Naive B cell (primary cell): ENCODE measurements around the gene IKZF3. TPM values are rescaled to one million over a fixed set of nuclear protein-coding genes. Genes with fewer than 3 reads are reported as not detected.
A peak's percentile ranks its signal among the peaks of the same experiment; 100 is the strongest.
"Not testable (repeated sequence)": the region's sequence is repeated elsewhere in the genome, so short reads cannot be mapped to it uniquely, and the experiment has no call there.

Source experiments
- ATAC-seq, 2 donors: fragments of 150-1000 bp; cut with Tn5 transposase; 2 replicates each; pipeline ENCODE4 v1.10.0; 2021; ENCODE audit warnings: low read depth in 2 of 2, mild to moderate bottlenecking in 2 of 2, moderate library complexity in 2 of 2
- DNase-seq: peaks from one replicate; pipeline ENCODE4 v3.0.0; 2022
- H3K27ac Mint-ChIP-seq, 6 donors: one replicate each; pipeline ENCODE4 v1.8.0; 2020 to 2022; ENCODE audit warnings: mild to moderate bottlenecking in 6 of 6, mixed read lengths in 6 of 6, moderate library complexity in 5 of 6, inconsistent platforms in 2 of 6
- H3K27me3 Mint-ChIP-seq, 3 donors: one replicate each; pipeline ENCODE4 v1.8.0; 2021 to 2022; ENCODE audit warnings: mixed read lengths in 3 of 3, mild to moderate bottlenecking in 1 of 3
- H3K36me3 Mint-ChIP-seq, 2 donors: one replicate each; pipeline ENCODE4 v1.8.0; 2020 to 2022; ENCODE audit warnings: mixed read lengths in 2 of 2, inconsistent platforms in 1 of 2, mild to moderate bottlenecking in 1 of 2
- H3K4me1 Mint-ChIP-seq, 3 donors: one replicate each; pipeline ENCODE4 v1.8.0; 2020 to 2022; ENCODE audit warnings: mixed read lengths in 3 of 3, inconsistent platforms in 1 of 3, mild to moderate bottlenecking in 1 of 3, moderate library complexity in 1 of 3
- H3K4me3 Mint-ChIP-seq, 8 donors: one replicate each; pipeline ENCODE4 v1.8.0; 2020 to 2022; ENCODE audit warnings: mild to moderate bottlenecking in 8 of 8, mixed read lengths in 8 of 8, moderate library complexity in 8 of 8, inconsistent platforms in 2 of 8
- H3K9me3 Mint-ChIP-seq, 7 donors: one replicate each; pipeline ENCODE4 v1.8.0; 2020 to 2022; ENCODE audit warnings: mixed read lengths in 7 of 7, mild to moderate bottlenecking in 5 of 7, inconsistent platforms in 2 of 7, moderate library complexity in 1 of 7
- polyA plus RNA-seq, 6 donors: library from polyadenylated mRNA; unstranded; fragments of 300-500 nt; fragmentation: Illumina TruSeq; gene quantifications; one replicate each; pipeline ENCODE4 v1.2.3, GENCODE V29; 2021; ENCODE audit warnings: low read depth in 6 of 6

The IKZF3 gene
- polyA plus RNA-seq, 6 donors from 2014 or later, result 0.75 to 127 (median 39.8) TPM

GRCh38 chr17:39716073-39716818, 147.9 kb downstream of the IKZF3 start:
- Mint-ChIP-seq H3K9me3 (no peaks in the 10 kb centered on the region), H3K4me3 (no peak overlapping the region), H3K36me3 (no peaks in the 10 kb centered on the region), H3K4me1 (peaks cover 0 to 6% (median 4%) of the 10 kb centered on the region in 3 donors), H3K27ac (no peak overlapping the region), H3K27me3 (no peaks in the 10 kb centered on the region)
- no peak for ATAC-seq
- no peak for DNase-seq

- Mint-ChIP-seq H3K36me3 (no peaks in the 10 kb centered on the region), H3K27ac (no peak overlapping the region), H3K4me3 (no peak overlapping the region), H3K9me3 (no peaks in the 10 kb centered on the region), H3K27me3 (no peaks in the 10 kb centered on the region), H3K4me1 (peaks cover 0 to 6% (median 4%) of the 10 kb centered on the region in 3 donors)
- ATAC-seq (no peak), DNase-seq (no peak)
Measured at GRCh38 chr17:39715375-39716072, 148.6 kb downstream of the IKZF3 start.

DNA sequence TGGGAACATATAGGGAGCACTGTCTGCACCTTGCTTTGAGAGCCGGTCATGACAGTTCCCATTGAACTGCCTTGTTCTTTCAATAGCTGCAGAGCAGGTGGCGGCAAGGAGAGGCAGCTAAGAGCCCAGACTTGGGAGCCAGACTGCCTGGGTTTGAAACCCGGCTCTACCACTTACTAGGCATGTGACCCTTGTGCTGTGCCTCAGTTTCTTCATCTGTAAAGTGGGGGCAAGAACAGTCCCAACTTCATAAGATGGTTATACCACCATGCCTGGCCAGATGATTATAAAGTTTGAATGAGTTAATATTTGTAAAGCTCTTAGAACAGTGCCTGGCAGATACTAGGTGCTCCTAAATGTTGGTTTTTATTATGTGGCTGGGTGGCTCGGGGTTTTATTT, 149.9 kb downstream of the IKZF3 start:
- Mint-ChIP-seq H3K36me3 (no peaks in the 10 kb centered on the region), H3K4me3 (no peak overlapping the region), H3K27ac (no peak overlapping the region), H3K9me3 (no peaks in the 10 kb centered on the region), H3K4me1 (peaks cover under 1 to 6% (median under 1%) of the 10 kb centered on the region in 3 donors), H3K27me3 (no peaks in the 10 kb centered on the region)
- ATAC-seq, result no peak
- DNase-seq, result no peak

DNA sequence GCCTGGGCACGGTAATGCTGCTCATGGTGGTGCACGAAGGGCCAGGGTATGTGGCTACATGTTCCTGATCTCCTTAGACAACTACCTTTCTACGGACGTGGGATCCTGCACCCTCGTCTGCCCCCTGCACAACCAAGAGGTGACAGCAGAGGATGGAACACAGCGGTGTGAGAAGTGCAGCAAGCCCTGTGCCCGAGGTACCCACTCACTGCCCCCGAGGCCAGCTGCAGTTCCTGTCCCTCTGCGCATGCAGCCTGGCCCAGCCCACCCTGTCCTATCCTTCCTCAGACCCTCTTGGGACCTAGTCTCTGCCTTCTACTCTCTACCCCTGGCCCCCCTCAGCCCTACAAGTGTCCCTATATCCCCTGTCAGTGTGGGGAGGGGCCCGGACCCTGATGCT, 152.3 kb downstream of the IKZF3 start:
- Mint-ChIP-seq H3K27ac (no peak overlapping the region), H3K4me3 (no peak overlapping the region), H3K36me3 (no peaks in the 10 kb centered on the region), H3K4me1 (peaks cover 13 to 15% (median 14%) of the 10 kb centered on the region in 3 donors), H3K27me3 (no peaks in the 10 kb centered on the region), H3K9me3 (no peaks in the 10 kb centered on the region)
- DNase-seq (no peak), ATAC-seq (no peak)

GRCh38 chr17:39711071-39711470, 153.0 kb downstream of the IKZF3 start:
- not testable (repeated sequence) for H3K27me3 Mint-ChIP-seq, DNase-seq, H3K36me3 Mint-ChIP-seq, H3K4me3 Mint-ChIP-seq, ATAC-seq, H3K9me3 Mint-ChIP-seq, H3K27ac Mint-ChIP-seq
- H3K4me1 Mint-ChIP-seq, result peaks cover 15 to 16% (median 16%) of the 10 kb centered on the region in 3 donors

- no peaks in the 10 kb centered on the region for H3K36me3 Mint-ChIP-seq
- no peak for DNase-seq
- ATAC-seq, result no peak
- no peak overlapping the region for H3K4me3 Mint-ChIP-seq
- peaks cover 15 to 16% (median 16%) of the 10 kb centered on the region in 3 donors for H3K4me1 Mint-ChIP-seq
- peak overlapping the region in 1 of 6 donors; percentile 74 for H3K27ac Mint-ChIP-seq
- no peaks in the 10 kb centered on the region for H3K27me3 Mint-ChIP-seq
- H3K9me3 Mint-ChIP-seq, result no peaks in the 10 kb centered on the region
Measured at GRCh38 chr17:39709998-39710964, 153.8 kb downstream of the IKZF3 start.

DNA sequence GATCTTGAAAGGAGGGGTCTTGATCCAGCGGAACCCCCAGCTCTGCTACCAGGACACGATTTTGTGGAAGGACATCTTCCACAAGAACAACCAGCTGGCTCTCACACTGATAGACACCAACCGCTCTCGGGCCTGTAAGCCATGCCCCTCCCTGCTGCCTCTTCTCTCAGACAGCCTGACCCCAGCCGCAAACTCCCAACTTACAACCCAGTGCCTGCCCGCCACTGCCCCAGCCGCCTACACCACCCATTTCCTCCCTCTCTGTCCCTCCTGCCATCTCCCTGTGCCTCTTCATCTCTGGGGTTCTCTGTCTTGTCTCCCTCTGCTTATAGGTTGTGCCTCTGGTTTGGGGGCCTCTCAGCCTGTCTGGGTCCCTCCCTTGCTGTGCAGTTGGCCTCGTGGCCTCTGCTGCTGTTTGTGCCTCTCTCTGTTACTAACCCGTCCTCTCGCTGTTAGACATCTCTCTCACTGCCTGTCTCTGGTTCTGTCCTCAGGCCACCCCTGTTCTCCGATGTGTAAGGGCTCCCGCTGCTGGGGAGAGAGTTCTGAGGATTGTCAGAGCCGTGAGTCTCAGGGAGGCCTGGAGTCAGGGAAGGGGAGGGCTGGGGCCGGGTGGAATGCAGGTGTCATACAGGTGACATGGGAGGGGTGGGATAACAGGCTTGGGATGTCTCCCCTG, 154.7 kb downstream of the IKZF3 start:
- ATAC-seq, result no peak

More for the DNA sequence above, 154.7 kb downstream of the IKZF3 start:
- Mint-ChIP-seq H3K9me3 (no peaks in the 10 kb centered on the region), H3K4me3 (peak overlapping the region in 2 of 8 donors; percentile 2 to 57), H3K36me3 (no peaks in the 10 kb centered on the region), H3K4me1 (peaks cover 15 to 16% (median 16%) of the 10 kb centered on the region in 3 donors), H3K27me3 (no peaks in the 10 kb centered on the region), H3K27ac (peak overlapping the region in 1 of 6 donors; percentile 74)
- no peak for DNase-seq

Other genes starting within 250 kb of the IKZF3 start
- gene PPP1R1B, start 237.4 kb downstream of the IKZF3 start, polyA plus RNA-seq, result under 1 TPM in 1 of 6 donors, not detected in 5; 0.12 TPM
- gene STARD3, start 227.2 kb downstream of the IKZF3 start, polyA plus RNA-seq, result 10 to 100 TPM; 30.7 to 53.7 (median 42.0) TPM
- gene TCAP, start 199.0 kb downstream of the IKZF3 start, polyA plus RNA-seq, result under 1 TPM in 3 of 6 donors, not detected in 3; 0.12 to 0.25 (median 0.24) TPM
- not detected for gene PNMT, start 195.9 kb downstream of the IKZF3 start, polyA plus RNA-seq
- 10 to 100 TPM in 2 of 6 donors, 1 to 10 TPM in 4; 7.2 to 18.2 (median 9.1) TPM for gene PGAP3, start 176.3 kb downstream of the IKZF3 start, polyA plus RNA-seq
- 1 to 10 TPM in 3 of 6 donors, under 1 TPM in 3; 0.20 to 3.0 (median 1.1) TPM for gene ERBB2, start 164.2 kb downstream of the IKZF3 start, polyA plus RNA-seq
- 100 to 1,000 TPM in 5 of 6 donors, 10 to 100 TPM in 1; 99.3 to 135 (median 123) TPM for gene MIEN1, start 133.8 kb downstream of the IKZF3 start, polyA plus RNA-seq
- under 1 TPM in 3 of 6 donors, not detected in 3; 0.23 to 0.65 (median 0.29) TPM for gene GRB7, start 126.4 kb downstream of the IKZF3 start, polyA plus RNA-seq
- gene ZPBP2, start 3.9 kb upstream of the IKZF3 start, polyA plus RNA-seq, result under 1 TPM in 5 of 6 donors, not detected in 1; 0.16 to 0.80 (median 0.38) TPM
- gene GSDMB, start 54.3 kb upstream of the IKZF3 start, polyA plus RNA-seq, result 1 to 10 TPM in 1 of 6 donors, under 1 TPM in 3, not detected in 2; 0.15 to 2.0 (median 0.31) TPM
- 100 to 1,000 TPM in 3 of 6 donors, 10 to 100 TPM in 3; 71.8 to 181 (median 95.9) TPM for gene ORMDL3, start 63.3 kb upstream of the IKZF3 start, polyA plus RNA-seq
- not detected for gene LRRC3C, start 63.4 kb upstream of the IKZF3 start, polyA plus RNA-seq
- under 1 TPM in 2 of 6 donors, not detected in 4; 0.19 to 0.21 TPM for gene GSDMA, start 98.7 kb upstream of the IKZF3 start, polyA plus RNA-seq
- 10 to 100 TPM; 48.1 to 62.4 (median 52.3) TPM for gene PSMD3, start 116.5 kb upstream of the IKZF3 start, polyA plus RNA-seq
- not detected for gene CSF3, start 151.1 kb upstream of the IKZF3 start, polyA plus RNA-seq
- 10 to 100 TPM; 44.9 to 58.9 (median 47.6) TPM for gene MED24, start 190.1 kb upstream of the IKZF3 start, polyA plus RNA-seq
- gene THRA, start 198.7 kb upstream of the IKZF3 start, polyA plus RNA-seq, result 1 to 10 TPM; 1.9 to 5.3 (median 4.7) TPM
- 1 to 10 TPM in 5 of 6 donors, not detected in 1; 1.1 to 2.9 (median 2.1) TPM for gene NR1D1, start 236.3 kb upstream of the IKZF3 start, polyA plus RNA-seq